ENCODE measurements around the gene OR6Y1.

- TF ChIP-seq RFX5 (IDR thresholded peaks at IDR 0.05; ENCODE audit: low read length) (no peak), POLR2AphosphoS5 (IDR thresholded peaks at IDR 0.05; ENCODE audit: low read depth, low read length) (no peak), EP300 (IDR thresholded peaks at IDR 0.05; ENCODE audit: borderline replicate concordance in 1 of 2, low read depth in 1 of 2, low read length in 1 of 2) (no peak), NFIC (IDR thresholded peaks at IDR 0.05; ENCODE audit: borderline replicate concordance) (no peak), CTCF (IDR thresholded peaks at IDR 0.05) (peak; percentile 23; the same call in 1 of the 2 replicates), EZH2phosphoT487 (IDR thresholded peaks at IDR 0.05; ENCODE audit: borderline replicate concordance, low read depth) (no peak), GABPA (IDR thresholded peaks at IDR 0.05; ENCODE audit: low read depth) (no peak), MAX (IDR thresholded peaks at IDR 0.05; ENCODE audit: low read depth) (no peak), USF2 (IDR thresholded peaks at IDR 0.05; ENCODE audit: borderline replicate concordance, low read depth, low read length) (no peak), YY1 (IDR thresholded peaks at IDR 0.05; ENCODE audit: low read depth) (no peak), FOXJ3 (CRISPR knock-in tag; IDR thresholded peaks at IDR 0.05) (no peak), JUND (IDR thresholded peaks at IDR 0.05) (no peak), TEAD4 (IDR thresholded peaks at IDR 0.05; ENCODE audit: borderline replicate concordance, insufficient read depth) (no peak), FOXM1 (IDR thresholded peaks at IDR 0.05; ENCODE audit: low read depth) (no peak)
Measured at GRCh38 chr1:158496374-158496773, 57.8 kb downstream of the OR6Y1 start.
